Measurements from ENCODE around the gene ARHGAP24. TPM values are rescaled to one million over a fixed set of nuclear protein-coding genes. Genes with fewer than 3 reads are reported as not detected.

ARHGAP24 gene
- total RNA-seq, 1 experiment from 2014 or later = 2.1 TPM

DNA sequence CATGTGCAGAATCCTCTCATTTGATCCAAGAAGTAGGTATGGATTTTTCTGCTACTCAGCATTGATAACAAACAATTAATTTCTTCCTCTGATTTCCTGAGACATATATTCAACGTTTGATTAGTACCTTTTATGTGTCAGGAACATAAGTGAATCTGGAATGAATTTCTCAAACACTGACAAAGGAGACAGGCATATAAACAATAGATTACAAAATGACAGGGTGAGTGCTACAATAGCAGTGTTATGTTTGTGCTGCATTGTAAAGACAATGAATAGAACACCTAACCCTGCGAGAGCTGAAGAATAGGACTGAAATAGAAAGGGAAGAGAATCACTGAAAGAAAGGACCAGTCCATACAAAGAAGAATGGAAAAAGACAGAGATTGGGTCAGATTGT lies 52.9 kb downstream of the ARHGAP24 start:
- TF ChIP-seq ZMAT4 (CRISPR knock-in tag; IDR thresholded peaks at IDR 0.05) (no peak), FOXK1 (CRISPR knock-in tag; IDR thresholded peaks at IDR 0.05) (no peak), MYBL2 (CRISPR knock-in tag; IDR thresholded peaks at IDR 0.05) (no peak), CTCF (IDR thresholded peaks at IDR 0.05) (no peak), ZNF532 (CRISPR knock-in tag; IDR thresholded peaks at IDR 0.05; ENCODE audit: borderline replicate concordance) (no peak), ZNF121 (CRISPR knock-in tag; IDR thresholded peaks at IDR 0.05) (no peak), IRF1 (CRISPR knock-in tag; IDR thresholded peaks at IDR 0.05) (no peak), FOXP1 (CRISPR knock-in tag; IDR thresholded peaks at IDR 0.05; ENCODE audit: borderline replicate concordance) (no peak), MLX (CRISPR knock-in tag; IDR thresholded peaks at IDR 0.05) (no peak), FOXJ3 (CRISPR knock-in tag; IDR thresholded peaks at IDR 0.05; ENCODE audit: borderline replicate concordance) (no peak), NR2C2 (CRISPR knock-in tag; IDR thresholded peaks at IDR 0.05) (no peak), CREM (CRISPR knock-in tag; IDR thresholded peaks at IDR 0.05) (no peak), TP53 (CRISPR knock-in tag; IDR thresholded peaks at IDR 0.05) (no peak), PREB (CRISPR knock-in tag; IDR thresholded peaks at IDR 0.05; ENCODE audit: borderline replicate concordance) (no peak), ZNF138 (CRISPR knock-in tag; conservative IDR thresholded peaks at IDR 0.05) (no peak), RORB (CRISPR knock-in tag; IDR thresholded peaks at IDR 0.05) (no peak)
- TF ChIP-seq, protein P1, sequence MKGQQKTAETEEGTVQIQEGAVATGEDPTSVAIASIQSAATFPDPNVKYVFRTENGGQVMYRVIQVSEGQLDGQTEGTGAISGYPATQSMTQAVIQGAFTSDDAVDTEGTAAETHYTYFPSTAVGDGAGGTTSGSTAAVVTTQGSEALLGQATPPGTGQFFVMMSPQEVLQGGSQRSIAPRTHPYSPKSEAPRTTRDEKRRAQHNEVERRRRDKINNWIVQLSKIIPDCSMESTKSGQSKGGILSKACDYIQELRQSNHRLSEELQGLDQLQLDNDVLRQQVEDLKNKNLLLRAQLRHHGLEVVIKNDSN (CRISPR knock-in tag; IDR thresholded peaks at IDR 0.05) = no peak
- TF ChIP-seq, protein P2, sequence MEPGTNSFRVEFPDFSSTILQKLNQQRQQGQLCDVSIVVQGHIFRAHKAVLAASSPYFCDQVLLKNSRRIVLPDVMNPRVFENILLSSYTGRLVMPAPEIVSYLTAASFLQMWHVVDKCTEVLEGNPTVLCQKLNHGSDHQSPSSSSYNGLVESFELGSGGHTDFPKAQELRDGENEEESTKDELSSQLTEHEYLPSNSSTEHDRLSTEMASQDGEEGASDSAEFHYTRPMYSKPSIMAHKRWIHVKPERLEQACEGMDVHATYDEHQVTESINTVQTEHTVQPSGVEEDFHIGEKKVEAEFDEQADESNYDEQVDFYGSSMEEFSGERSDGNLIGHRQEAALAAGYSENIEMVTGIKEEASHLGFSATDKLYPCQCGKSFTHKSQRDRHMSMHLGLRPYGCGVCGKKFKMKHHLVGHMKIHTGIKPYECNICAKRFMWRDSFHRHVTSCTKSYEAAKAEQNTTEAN (CRISPR knock-in tag; IDR thresholded peaks at IDR 0.05) = no peak
- Mint-ChIP-seq H3K4me3 (no peak overlapping the region), H3K9me3 (no peaks in the 10 kb centered on the region), H3K36me3 (no peaks in the 10 kb centered on the region), H3K4me1 (no peaks in the 10 kb centered on the region), H3K27me3 (ENCODE audit: low read depth) (no peaks in the 10 kb centered on the region), H3K27ac (no peak overlapping the region)
- ChIA-PET POLR2A (no interaction called here), CTCF (no interaction called here)
- ATAC-seq (no peak), DNase-seq (ENCODE audit: low spot score) (no peak)
